ENCODE data around the gene STAB2.

GRCh38 chr12:103645202-103645601, 58.1 kb downstream of the STAB2 start:
- TF ChIP-seq POLR2A (IDR thresholded peaks at IDR 0.05): no peak
- TF ChIP-seq, protein P1, sequence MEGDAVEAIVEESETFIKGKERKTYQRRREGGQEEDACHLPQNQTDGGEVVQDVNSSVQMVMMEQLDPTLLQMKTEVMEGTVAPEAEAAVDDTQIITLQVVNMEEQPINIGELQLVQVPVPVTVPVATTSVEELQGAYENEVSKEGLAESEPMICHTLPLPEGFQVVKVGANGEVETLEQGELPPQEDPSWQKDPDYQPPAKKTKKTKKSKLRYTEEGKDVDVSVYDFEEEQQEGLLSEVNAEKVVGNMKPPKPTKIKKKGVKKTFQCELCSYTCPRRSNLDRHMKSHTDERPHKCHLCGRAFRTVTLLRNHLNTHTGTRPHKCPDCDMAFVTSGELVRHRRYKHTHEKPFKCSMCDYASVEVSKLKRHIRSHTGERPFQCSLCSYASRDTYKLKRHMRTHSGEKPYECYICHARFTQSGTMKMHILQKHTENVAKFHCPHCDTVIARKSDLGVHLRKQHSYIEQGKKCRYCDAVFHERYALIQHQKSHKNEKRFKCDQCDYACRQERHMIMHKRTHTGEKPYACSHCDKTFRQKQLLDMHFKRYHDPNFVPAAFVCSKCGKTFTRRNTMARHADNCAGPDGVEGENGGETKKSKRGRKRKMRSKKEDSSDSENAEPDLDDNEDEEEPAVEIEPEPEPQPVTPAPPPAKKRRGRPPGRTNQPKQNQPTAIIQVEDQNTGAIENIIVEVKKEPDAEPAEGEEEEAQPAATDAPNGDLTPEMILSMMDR (IDR thresholded peaks at IDR 0.05): no peak

Measured in thyroid gland (tissue), 4 donors.